DND-41 (cell line): Measurements from ENCODE around the gene TRAF1.

Experiments
- EZH2 ChIP-seq: IDR thresholded peaks from 3 replicates; pipeline ENCODE4 v1.6.1; 2012; ENCODE audit warnings: borderline replicate concordance, low read depth, mild to moderate bottlenecking, moderate library complexity, low read length, inconsistent platforms; ENCODE audit not compliant: severe bottlenecking
- TF ChIP-seq, protein P1 (sequence below): IDR thresholded peaks from 2 replicates; pipeline ENCODE4 v1.5.1; 2012; ENCODE audit warnings: borderline replicate concordance, low read length, moderate library complexity, mild to moderate bottlenecking; ENCODE audit not compliant: poor library complexity, severe bottlenecking; ENCODE audit errors: extremely low read depth

DNA sequence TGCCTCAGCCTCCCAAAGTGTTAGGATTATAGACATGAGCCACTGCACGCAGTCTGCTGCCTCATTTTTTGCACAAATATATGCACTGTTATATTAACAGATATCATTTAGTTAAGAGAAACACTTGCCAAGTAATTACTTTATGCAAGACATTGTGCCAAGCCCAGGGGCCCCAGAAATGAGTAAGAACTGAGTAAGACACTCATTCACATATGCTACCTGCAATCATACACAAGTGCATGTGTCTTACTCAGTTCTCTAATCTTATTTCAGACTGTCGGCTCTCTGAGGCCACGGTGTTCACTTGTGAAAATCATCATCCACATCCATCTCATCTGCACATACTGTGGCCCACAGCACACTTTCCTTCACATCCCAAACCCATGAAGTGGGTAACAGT is 16.0 kb downstream of the TRAF1 start:
- TF ChIP-seq, protein P1, sequence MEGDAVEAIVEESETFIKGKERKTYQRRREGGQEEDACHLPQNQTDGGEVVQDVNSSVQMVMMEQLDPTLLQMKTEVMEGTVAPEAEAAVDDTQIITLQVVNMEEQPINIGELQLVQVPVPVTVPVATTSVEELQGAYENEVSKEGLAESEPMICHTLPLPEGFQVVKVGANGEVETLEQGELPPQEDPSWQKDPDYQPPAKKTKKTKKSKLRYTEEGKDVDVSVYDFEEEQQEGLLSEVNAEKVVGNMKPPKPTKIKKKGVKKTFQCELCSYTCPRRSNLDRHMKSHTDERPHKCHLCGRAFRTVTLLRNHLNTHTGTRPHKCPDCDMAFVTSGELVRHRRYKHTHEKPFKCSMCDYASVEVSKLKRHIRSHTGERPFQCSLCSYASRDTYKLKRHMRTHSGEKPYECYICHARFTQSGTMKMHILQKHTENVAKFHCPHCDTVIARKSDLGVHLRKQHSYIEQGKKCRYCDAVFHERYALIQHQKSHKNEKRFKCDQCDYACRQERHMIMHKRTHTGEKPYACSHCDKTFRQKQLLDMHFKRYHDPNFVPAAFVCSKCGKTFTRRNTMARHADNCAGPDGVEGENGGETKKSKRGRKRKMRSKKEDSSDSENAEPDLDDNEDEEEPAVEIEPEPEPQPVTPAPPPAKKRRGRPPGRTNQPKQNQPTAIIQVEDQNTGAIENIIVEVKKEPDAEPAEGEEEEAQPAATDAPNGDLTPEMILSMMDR, result no peak
- no peak for TF ChIP-seq EZH2
